Skeletal muscle tissue (tissue), 4 donors: ENCODE results near the gene SLC16A5. TPM values are rescaled to one million over a fixed set of nuclear protein-coding genes. Genes with fewer than 3 reads are reported as not detected.
"Not testable (repeated sequence)": the region's sequence is repeated elsewhere in the genome, so short reads cannot be mapped to it uniquely, and the experiment has no call there.

ENCODE experiments used
- H3K27ac ChIP-seq: one replicate; pipeline ENCODE4 v1.7.0; 2013; ENCODE audit warnings: mild to moderate bottlenecking, low read depth, low read length, inconsistent platforms
- H3K27me3 ChIP-seq, 3 donors: one replicate each; pipeline ENCODE4 v1.7.0; 2013; ENCODE audit warnings: low read length in 3 of 3; ENCODE audit not compliant: control insufficient read depth in 3 of 3, insufficient read depth in 3 of 3
- H3K36me3 ChIP-seq, 3 donors: one replicate each; pipeline ENCODE4 v1.7.0; 2013; ENCODE audit warnings: low read length in 3 of 3; ENCODE audit not compliant: control insufficient read depth in 3 of 3, insufficient read depth in 3 of 3
- H3K4me1 ChIP-seq, 3 donors: one replicate each; pipeline ENCODE4 v1.7.0; 2013; ENCODE audit warnings: low read length in 3 of 3, mild to moderate bottlenecking in 3 of 3; ENCODE audit not compliant: control insufficient read depth in 3 of 3, insufficient read depth in 3 of 3
- H3K4me3 ChIP-seq, 3 donors: one replicate each; pipeline ENCODE4 v1.7.0; 2013; ENCODE audit warnings: low read length in 3 of 3
- H3K9ac ChIP-seq, 3 donors: one replicate each; pipeline ENCODE4 v1.7.0; 2013; ENCODE audit warnings: low read length in 3 of 3, mild to moderate bottlenecking in 3 of 3, moderate library complexity in 2 of 3, low read depth in 1 of 3
- H3K9me3 ChIP-seq, 3 donors: one replicate each; pipeline ENCODE4 v1.7.0; 2013; ENCODE audit warnings: low read length in 3 of 3; ENCODE audit not compliant: control insufficient read depth in 3 of 3
- total RNA-seq: library from RNA; depleted of rRNA; stranded (reverse); fragments of >200 nt; gene quantifications from one replicate; pipeline ENCODE4 v1.2.3, GENCODE V29; 2014
- donor health status: Osteomylitis.

The SLC16A5 gene
- total RNA-seq, 1 donor from 2014 or later, result 4.2 TPM

- peak overlapping the region in 2 of 3 donors; percentile 5 to 92 for H3K9ac ChIP-seq
- H3K4me1 ChIP-seq, result peaks cover 0 to 13% (median 10%) of the 10 kb centered on the region in 3 donors
- no peaks in the 10 kb centered on the region for H3K9me3 ChIP-seq
- no peak overlapping the region for H3K27ac ChIP-seq
- H3K4me3 ChIP-seq, result peak overlapping the region in 1 of 3 donors; percentile 85
- H3K36me3 ChIP-seq, result peaks cover 3 to 6% (median 4%) of the 10 kb centered on the region in 3 donors
- no peaks in the 10 kb centered on the region for H3K27me3 ChIP-seq
Observed at GRCh38 chr17:75130059-75130631, 42.4 kb downstream of the SLC16A5 start.

- peaks cover 0 to 13% (median 10%) of the 10 kb centered on the region in 3 donors for H3K4me1 ChIP-seq
- peak overlapping the region; percentile 82 to 92 (median 91) for H3K9ac ChIP-seq
- H3K27me3 ChIP-seq, result no peaks in the 10 kb centered on the region
Observed at GRCh38 chr17:75130632-75131277, 43.0 kb downstream of the SLC16A5 start.

DNA sequence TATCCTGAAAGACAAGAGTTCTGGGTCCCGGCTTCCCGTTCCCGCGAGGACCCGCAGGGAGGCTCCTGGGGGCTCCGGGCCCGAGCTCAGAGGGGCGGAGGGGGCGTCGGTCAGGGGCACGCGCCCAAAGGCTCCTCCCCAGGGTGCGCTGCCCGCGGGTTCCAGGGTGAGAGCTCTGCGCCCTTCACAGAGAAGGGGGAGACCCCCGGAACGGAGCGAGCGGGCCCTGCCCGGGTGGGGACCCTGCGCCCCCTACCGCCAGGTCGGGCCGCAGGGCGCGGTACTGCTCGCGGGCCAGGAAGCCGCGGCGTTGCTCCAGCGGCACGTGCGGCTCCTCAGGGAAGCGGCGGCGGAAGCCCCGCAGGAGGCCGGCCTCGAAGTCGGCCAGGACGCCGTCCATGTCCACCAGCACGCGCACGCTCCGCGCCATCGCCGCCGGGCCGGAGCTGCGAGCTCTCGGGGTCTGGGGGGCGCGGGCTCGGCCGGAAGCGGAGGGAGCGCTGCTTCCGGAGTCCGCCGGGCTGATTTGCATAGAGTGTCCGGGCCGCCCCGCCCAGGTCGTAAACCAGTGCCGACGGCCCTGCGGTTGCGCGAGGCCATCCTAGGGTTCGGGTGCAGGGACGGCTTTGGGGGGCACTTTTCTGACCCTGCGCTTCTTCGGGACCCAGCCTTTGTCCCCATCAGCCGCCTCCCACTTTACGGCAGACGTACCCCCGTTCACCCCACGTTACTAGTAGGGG is 43.7 kb downstream of the SLC16A5 start, which contains the start of gene NT5C:
TSS of gene NT5C (minus strand) at position 465 of the 740 bp plus-strand sequence. CDS start at position 430, 35 bp downstream.
- Histone ChIP-seq H3K4me3 (peak within 1 kb of the TSS; percentile 73 to 85 (median 84)), H3K36me3 (peaks cover 3 to 11% (median 6%) of the 10 kb centered on the region in 3 donors), H3K9ac (peak within 1 kb of the TSS; percentile 82 to 92 (median 91)), H3K4me1 (peaks cover 0 to 13% (median 10%) of the 10 kb centered on the region in 3 donors), H3K27me3 (no peaks in the 10 kb centered on the region), H3K27ac (peak within 1 kb of the TSS; percentile 73), H3K9me3 (no peaks in the 10 kb centered on the region)

More at GRCh38 chr17:75130632-75131277, 43.0 kb downstream of the SLC16A5 start:
- Histone ChIP-seq H3K27ac (peak overlapping the region; percentile 73), H3K9me3 (no peaks in the 10 kb centered on the region), H3K36me3 (peaks cover 3 to 8% (median 6%) of the 10 kb centered on the region in 3 donors), H3K4me3 (peak overlapping the region; percentile 73 to 85 (median 84))

DNA sequence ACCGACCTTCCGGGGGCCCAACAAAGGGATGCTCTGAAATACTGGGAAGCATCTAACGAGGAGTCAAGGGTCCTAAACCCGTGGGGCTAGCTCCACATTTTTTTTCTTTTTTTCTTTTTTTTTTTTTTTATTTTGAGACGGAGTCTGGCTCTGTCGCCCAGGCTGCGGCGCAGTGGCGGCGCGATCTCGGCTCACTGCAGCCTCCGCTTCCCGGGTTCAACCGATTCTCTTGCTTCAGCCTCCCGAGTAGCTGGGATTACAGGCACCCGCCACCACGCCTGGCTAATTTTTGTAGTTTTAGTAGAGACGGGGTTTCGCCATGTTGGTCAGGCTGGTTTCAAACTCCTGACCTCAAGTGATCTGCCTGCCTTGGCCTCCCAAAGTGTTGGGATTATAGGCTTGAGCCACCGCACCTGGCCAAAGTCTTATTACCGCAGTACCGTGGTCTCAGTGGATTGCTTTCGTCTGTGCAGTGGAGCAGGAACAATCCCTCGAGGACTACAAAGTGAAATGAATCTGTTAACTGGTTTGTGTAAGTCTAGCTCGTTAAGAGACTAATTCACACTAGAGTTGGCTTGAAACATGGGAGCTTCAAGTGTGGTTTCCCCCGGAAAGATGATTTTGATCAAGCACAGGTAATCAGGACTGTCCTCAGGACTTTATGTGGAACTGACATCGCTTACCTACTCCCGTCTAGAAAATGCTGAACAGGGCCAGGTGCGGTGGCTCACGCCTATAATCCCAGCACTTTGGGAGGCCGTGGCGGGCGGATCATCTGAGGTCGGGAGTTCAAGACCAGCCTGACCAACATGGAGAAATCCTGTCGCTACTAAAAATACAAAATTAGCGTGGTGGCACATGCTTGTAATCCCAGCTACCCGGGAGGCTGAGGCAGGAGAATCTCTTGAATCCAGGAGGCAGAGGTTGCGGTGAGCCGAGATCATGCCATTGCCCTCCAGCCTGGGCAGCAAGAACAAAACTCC is 44.6 kb downstream of the SLC16A5 start:
- H3K27me3 ChIP-seq, H3K9me3 ChIP-seq: not testable (repeated sequence)
- Histone ChIP-seq H3K27ac (peak overlapping the region; percentile 73), H3K36me3 (peaks cover 3 to 11% (median 6%) of the 10 kb centered on the region in 3 donors), H3K4me1 (peaks cover 0 to 13% (median 10%) of the 10 kb centered on the region in 3 donors), H3K4me3 (peak overlapping the region; percentile 73 to 85 (median 84)), H3K9ac (peak overlapping the region; percentile 82 to 92 (median 91))

GRCh38 chr17:75133001-75133400 is 45.2 kb downstream of the SLC16A5 start:
- H3K27ac ChIP-seq, result no peak overlapping the region
- no peak overlapping the region for H3K9ac ChIP-seq
- H3K36me3 ChIP-seq, result peaks cover 3 to 11% (median 6%) of the 10 kb centered on the region in 3 donors
- no peaks in the 10 kb centered on the region for H3K27me3 ChIP-seq
- no peak overlapping the region for H3K4me3 ChIP-seq
- peaks cover 0 to 13% (median 10%) of the 10 kb centered on the region in 3 donors for H3K4me1 ChIP-seq
- H3K9me3 ChIP-seq, result no peaks in the 10 kb centered on the region

GRCh38 chr17:75133607-75134347 is 46.0 kb downstream of the SLC16A5 start:
- not testable (repeated sequence) for H3K27me3 ChIP-seq, H3K27ac ChIP-seq, H3K9ac ChIP-seq, H3K9me3 ChIP-seq, H3K4me3 ChIP-seq
- H3K36me3 ChIP-seq, result peaks cover 3 to 11% (median 6%) of the 10 kb centered on the region in 3 donors
- H3K4me1 ChIP-seq, result peaks cover 0 to 12% (median 8%) of the 10 kb centered on the region in 3 donors

GRCh38 chr17:75135452-75135851 is 47.7 kb downstream of the SLC16A5 start:
- Histone ChIP-seq H3K4me1 (peaks cover 0 to 10% (median 8%) of the 10 kb centered on the region in 3 donors), H3K27me3 (no peaks in the 10 kb centered on the region), H3K36me3 (peaks cover 0 to 7% (median 0%) of the 10 kb centered on the region in 3 donors), H3K9me3 (no peaks in the 10 kb centered on the region), H3K4me3 (no peak overlapping the region), H3K27ac (no peak overlapping the region), H3K9ac (no peak overlapping the region)

DNA sequence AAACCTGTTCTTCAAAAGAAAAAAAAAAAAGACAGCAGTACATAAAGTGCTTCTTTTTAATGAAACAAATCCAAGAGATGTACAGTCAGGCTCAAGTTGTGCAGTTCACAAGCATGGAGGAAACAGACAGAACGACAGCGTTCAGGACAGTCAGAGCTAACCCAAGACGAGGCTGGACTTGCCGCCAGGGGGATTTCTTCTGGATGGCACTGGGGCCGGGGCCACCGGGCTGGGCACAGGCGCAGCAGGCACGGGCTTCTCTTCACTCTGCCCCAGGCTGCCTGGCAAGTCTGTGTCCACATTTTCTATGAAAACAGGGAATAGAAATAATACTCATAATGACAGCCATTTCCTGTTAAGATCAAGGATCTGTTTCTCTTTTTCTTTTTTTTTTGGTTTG is 48.2 kb downstream of the SLC16A5 start:
- H3K4me1 ChIP-seq, result peaks cover 0 to 8% (median 6%) of the 10 kb centered on the region in 3 donors
- no peak overlapping the region for H3K27ac ChIP-seq
- peaks cover 0 to 7% (median 0%) of the 10 kb centered on the region in 3 donors for H3K36me3 ChIP-seq
- H3K9me3 ChIP-seq, result no peaks in the 10 kb centered on the region
- H3K9ac ChIP-seq, result no peak overlapping the region
- no peaks in the 10 kb centered on the region for H3K27me3 ChIP-seq
- H3K4me3 ChIP-seq, result no peak overlapping the region
